HepG2 (cell line): ENCODE measurements around the gene CDHR5. TPM values are rescaled to one million over a fixed set of nuclear protein-coding genes. Genes with fewer than 3 reads are reported as not detected.

ENCODE experiments used
- ATF7 ChIP-seq, 2 experiments: fragments of 450-650 bp in 1 of 2; sonication (generic) in 1 of 2; formaldehyde crosslinking in 1 of 2; IDR thresholded peaks; 2 replicates each; pipeline versions ENCODE4 v1.4.0 to v1.6.1; 2016 to 2020; ENCODE audit warnings: antibody characterized with exemption in 1 of 2, mild to moderate bottlenecking in 1 of 2, missing genetic modification reagents in 1 of 2
- CBFB ChIP-seq: sonication (generic); formaldehyde crosslinking; IDR thresholded peaks from 2 replicates; pipeline ENCODE4 v1.4.0; 2020; ENCODE audit warnings: missing genetic modification reagents
- CBX5 ChIP-seq: sonication (generic); formaldehyde crosslinking; IDR thresholded peaks from 2 replicates; pipeline ENCODE4 v1.4.0; 2020; ENCODE audit warnings: missing genetic modification reagents, borderline replicate concordance
- CREB1 ChIP-seq, 2 experiments: fragments of 450-650 bp in 1 of 2; IDR thresholded peaks; 2 replicates each; pipeline ENCODE4 v1.6.1; 2016 to 2017; ENCODE audit warnings: control low read depth in 1 of 2, mild to moderate bottlenecking in 1 of 2, missing compliant biosample characterization in 1 of 2, missing genetic modification characterization in 1 of 2
- CREM ChIP-seq, 2 experiments: sonication (generic) in 1 of 2; formaldehyde crosslinking in 1 of 2; IDR thresholded peaks; 2 replicates each; pipeline versions ENCODE4 v1.4.0 to v1.6.1; 2016 to 2020; ENCODE audit warnings: antibody characterized with exemption in 1 of 2, mild to moderate bottlenecking in 1 of 2, missing genetic modification reagents in 1 of 2
- HDAC1 ChIP-seq: sonication (generic); formaldehyde crosslinking; IDR thresholded peaks from 2 replicates; pipeline ENCODE4 v1.5.1; 2020; ENCODE audit warnings: mild to moderate bottlenecking, missing genetic modification reagents
- JUN ChIP-seq: sonication (generic); formaldehyde crosslinking; IDR thresholded peaks from 2 replicates; pipeline ENCODE4 v1.4.0; 2020; ENCODE audit warnings: mild to moderate bottlenecking, missing genetic modification reagents
- PATZ1 ChIP-seq: sonication (generic); formaldehyde crosslinking; IDR thresholded peaks from 2 replicates; pipeline ENCODE4 v1.4.0; 2020; ENCODE audit warnings: missing genetic modification reagents
- REXO4 ChIP-seq: sonication (generic); formaldehyde crosslinking; IDR thresholded peaks from 2 replicates; pipeline ENCODE4 v1.8.0; 2022; ENCODE audit warnings: missing genetic modification reagents, mild to moderate bottlenecking, borderline replicate concordance
- SALL2 ChIP-seq: sonication (generic); formaldehyde crosslinking; IDR thresholded peaks from 2 replicates; pipeline ENCODE4 v1.8.1; 2023; ENCODE audit warnings: mild to moderate bottlenecking, missing genetic modification reagents, inconsistent platforms
- SMARCC2 ChIP-seq: fragments of 450-650 bp; IDR thresholded peaks from 2 replicates; pipeline ENCODE4 v1.6.1; 2017; ENCODE audit warnings: antibody characterized with exemption, mild to moderate bottlenecking
- SP5 ChIP-seq: IDR thresholded peaks from 2 replicates; pipeline ENCODE4 v1.6.1; 2016; ENCODE audit warnings: low read depth, borderline replicate concordance
- ZBTB33 ChIP-seq: sonication (generic); formaldehyde crosslinking; IDR thresholded peaks from 2 replicates; pipeline ENCODE4 v1.4.0; 2020; ENCODE audit warnings: missing genetic modification reagents
- ZBTB38 ChIP-seq: sonication (generic); formaldehyde crosslinking; IDR thresholded peaks from 2 replicates; pipeline ENCODE4 v1.5.1; 2020; ENCODE audit warnings: mild to moderate bottlenecking, missing genetic modification reagents
- ZBTB44 ChIP-seq: sonication (generic); formaldehyde crosslinking; IDR thresholded peaks from 2 replicates; pipeline ENCODE4 v1.4.0; 2020; ENCODE audit warnings: missing genetic modification reagents
- ZNF160 ChIP-seq: sonication (generic); formaldehyde crosslinking; IDR thresholded peaks from 2 replicates; pipeline ENCODE4 v1.8.0; 2022; ENCODE audit warnings: mild to moderate bottlenecking, inconsistent platforms, missing genetic modification reagents
- ZNF234 ChIP-seq: sonication (generic); formaldehyde crosslinking; conservative IDR thresholded peaks from 2 replicates; pipeline ENCODE4 v1.5.1; 2020; ENCODE audit warnings: mild to moderate bottlenecking, missing genetic modification reagents
- ZNF282 ChIP-seq: fragments of 450-650 bp; IDR thresholded peaks from 2 replicates; pipeline ENCODE4 v1.6.1; 2018; ENCODE audit not compliant: partially characterized antibody
- ZNF33A ChIP-seq: sonication (generic); formaldehyde crosslinking; IDR thresholded peaks from 2 replicates; pipeline ENCODE4 v1.5.1; 2020; ENCODE audit warnings: missing genetic modification reagents, mild to moderate bottlenecking, moderate library complexity, borderline replicate concordance
- ZNF446 ChIP-seq: sonication (generic); formaldehyde crosslinking; IDR thresholded peaks from 2 replicates; pipeline ENCODE4 v1.5.0; 2020; ENCODE audit warnings: mild to moderate bottlenecking, missing genetic modification reagents
- ZNF607 ChIP-seq: sonication (generic); formaldehyde crosslinking; IDR thresholded peaks from 2 replicates; pipeline ENCODE4 v1.5.1; 2020; ENCODE audit warnings: missing genetic modification reagents, mild to moderate bottlenecking, borderline replicate concordance
- ZNF766 ChIP-seq: sonication (generic); formaldehyde crosslinking; IDR thresholded peaks from 2 replicates; pipeline ENCODE4 v1.5.0; 2020; ENCODE audit warnings: missing genetic modification reagents, borderline replicate concordance
- ZNF781 ChIP-seq: sonication (generic); formaldehyde crosslinking; IDR thresholded peaks from 2 replicates; pipeline ENCODE4 v1.5.1; 2020; ENCODE audit warnings: borderline replicate concordance, mild to moderate bottlenecking, missing genetic modification reagents; ENCODE audit errors: not compliant biosample characterization
- ZNF788 ChIP-seq: sonication (generic); formaldehyde crosslinking; IDR thresholded peaks from 2 replicates; pipeline ENCODE4 v1.5.0; 2020; ENCODE audit warnings: mild to moderate bottlenecking, missing genetic modification reagents, borderline replicate concordance
- ZSCAN25 ChIP-seq: sonication (generic); formaldehyde crosslinking; IDR thresholded peaks from 2 replicates; pipeline ENCODE4 v1.8.0; 2022; ENCODE audit warnings: mild to moderate bottlenecking, missing genetic modification reagents
- polyA plus RNA-seq, 8 experiments: library from polyadenylated mRNA; depleted of rRNA in 3 of 8; stranded (reverse) in 7 of 8; unstranded in 1 of 8; fragments of >200 nt; fragmentation: Illumina TruSeq in 4 of 8; extraction: Trizol in 4 of 8; gene quantifications; 2 replicates each; pipeline versions ENCODE4 v1.2.1 to v1.2.3, GENCODE V29; 2011 to 2016; ENCODE audit warnings: low read depth in 4 of 8, missing spikeins in 1 of 8, mixed read lengths in 1 of 8; ENCODE audit not compliant: insufficient read depth in 1 of 8
- total RNA-seq, 5 experiments: library from RNA; depleted of rRNA; stranded (reverse); fragments of >200 nt; fragmentation: Illumina TruSeq; extraction: Trizol; gene quantifications; 2 replicates each; pipeline ENCODE4 v1.2.3, GENCODE V29; 2016; ENCODE audit warnings: low read depth in 1 of 5

Gene CDHR5
- total and polyA plus RNA-seq, 2 of the 13 experiments (the other 11 are each of a cell fraction or from before 2014, with no cell fraction given) = 0.46 to 0.71 TPM

- TF ChIP-seq ZBTB33 (CRISPR knock-in tag) = no peak
- 0 out of 2 replicates have a peak, but pooled peaks have one; percentile 0 for TF ChIP-seq HDAC1
- TF ChIP-seq CBFB (CRISPR knock-in tag) = 0 out of 2 replicates have a peak, but pooled peaks have one; percentile 5
- 0 out of 2 replicates have a peak, but pooled peaks have one; percentile 20 for TF ChIP-seq PATZ1 (CRISPR knock-in tag)
- 0 out of 2 replicates have a peak, but pooled peaks have one; percentile 8 for TF ChIP-seq ZBTB38
- no peak for TF ChIP-seq CBX5 (CRISPR knock-in tag)
- peak; percentile 92 for TF ChIP-seq CREB1 (IDR thresholded peaks at IDR 0.05)
- no peak for TF ChIP-seq CREB1 (CRISPR knock-in tag; IDR thresholded peaks at IDR 0.05)
- TF ChIP-seq SMARCC2 = no peak
- TF ChIP-seq ZNF446 (CRISPR knock-in tag) = no peak
- TF ChIP-seq REXO4 = no peak
- TF ChIP-seq ZNF160 = no peak
- TF ChIP-seq ZSCAN25 (CRISPR knock-in tag) = no peak
- no peak for TF ChIP-seq ZNF607 (CRISPR knock-in tag)
- no peak for TF ChIP-seq SP5 (CRISPR knock-in tag)
- no peak for TF ChIP-seq ZNF282
- no peak for TF ChIP-seq JUN (CRISPR knock-in tag)
- TF ChIP-seq ZNF781 (CRISPR knock-in tag) = no peak
- peak; percentile 83 for TF ChIP-seq ATF7 (IDR thresholded peaks at IDR 0.05)
- TF ChIP-seq ATF7 (CRISPR knock-in tag; IDR thresholded peaks at IDR 0.05) = no peak
- TF ChIP-seq ZBTB44 (CRISPR knock-in tag) = no peak
- TF ChIP-seq SALL2 (CRISPR knock-in tag) = no peak
- TF ChIP-seq ZNF766 (CRISPR knock-in tag) = no peak
- no peak for TF ChIP-seq ZNF33A (CRISPR knock-in tag)
- no peak for TF ChIP-seq ZNF234 (CRISPR knock-in tag)
- TF ChIP-seq ZNF788 = no peak
- TF ChIP-seq CREM (IDR thresholded peaks at IDR 0.05) = no peak
- no peak for TF ChIP-seq CREM (CRISPR knock-in tag; IDR thresholded peaks at IDR 0.05)
These were observed 603 bp downstream of the CDHR5 start (continued) for GRCh38 chr11:623999-624704.
